Vagina (tissue), 2 donors: Measurements from ENCODE around the gene SLC15A1.

ENCODE experiments used
- POLR2A ChIP-seq, 2 donors: fragments of 450-650 bp; IDR thresholded peaks; one replicate each; pipeline ENCODE4 v1.6.1; 2017; ENCODE audit warnings: antibody characterized with exemption in 2 of 2, mild to moderate bottlenecking in 2 of 2, moderate library complexity in 2 of 2
- POLR2AphosphoS5 ChIP-seq, 2 donors: sonication (generic); formaldehyde crosslinking; IDR thresholded peaks; one replicate each; pipeline ENCODE4 v1.9.0; 2017; ENCODE audit warnings: antibody characterized with exemption in 2 of 2, mild to moderate bottlenecking in 2 of 2, low read depth in 1 of 2; ENCODE audit not compliant: insufficient read depth in 1 of 2
- TF ChIP-seq, protein P1 (sequence below), 3 experiments: fragments of 450-650 bp in 2 of 3; fragments of 200-600 bp in 1 of 3; sonication (generic) in 1 of 3; IDR thresholded peaks; one replicate each; pipeline ENCODE4 v1.5.1; 2017 to 2019; ENCODE audit warnings: antibody characterized with exemption in 3 of 3, mild to moderate bottlenecking in 2 of 3, moderate library complexity in 2 of 3

DNA sequence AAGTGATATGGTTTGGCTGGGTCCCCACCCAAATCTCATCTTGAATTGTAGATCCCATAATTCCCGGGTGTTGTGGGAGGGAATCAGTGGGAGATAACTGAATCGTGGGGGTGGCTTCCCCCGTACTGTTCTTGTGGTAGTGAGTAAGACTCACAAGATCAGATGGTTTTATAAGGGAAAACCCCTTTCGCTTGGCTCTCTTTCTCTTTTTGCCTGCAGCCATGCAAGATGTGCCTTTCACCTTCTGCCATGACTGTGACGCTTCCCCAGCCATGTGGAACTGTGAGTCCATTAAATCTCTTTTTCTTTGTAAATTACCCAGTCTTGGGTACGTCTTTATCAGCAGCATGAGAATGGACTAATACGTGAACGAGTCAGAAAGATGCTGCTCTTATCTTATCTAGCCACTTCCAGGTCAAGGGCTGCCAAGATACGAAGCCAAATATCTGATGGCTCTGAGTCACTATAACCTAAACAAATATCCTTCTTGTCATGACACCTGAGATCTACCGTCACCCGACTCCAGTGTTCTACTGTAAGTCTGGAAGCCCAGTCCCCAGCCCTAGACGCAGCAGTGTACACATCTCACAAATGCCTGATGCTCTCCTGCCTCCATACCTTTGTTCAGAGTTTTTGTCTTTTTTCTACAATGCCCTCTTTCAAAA is 45.9 kb downstream of the SLC15A1 start:
- TF ChIP-seq, protein P1, sequence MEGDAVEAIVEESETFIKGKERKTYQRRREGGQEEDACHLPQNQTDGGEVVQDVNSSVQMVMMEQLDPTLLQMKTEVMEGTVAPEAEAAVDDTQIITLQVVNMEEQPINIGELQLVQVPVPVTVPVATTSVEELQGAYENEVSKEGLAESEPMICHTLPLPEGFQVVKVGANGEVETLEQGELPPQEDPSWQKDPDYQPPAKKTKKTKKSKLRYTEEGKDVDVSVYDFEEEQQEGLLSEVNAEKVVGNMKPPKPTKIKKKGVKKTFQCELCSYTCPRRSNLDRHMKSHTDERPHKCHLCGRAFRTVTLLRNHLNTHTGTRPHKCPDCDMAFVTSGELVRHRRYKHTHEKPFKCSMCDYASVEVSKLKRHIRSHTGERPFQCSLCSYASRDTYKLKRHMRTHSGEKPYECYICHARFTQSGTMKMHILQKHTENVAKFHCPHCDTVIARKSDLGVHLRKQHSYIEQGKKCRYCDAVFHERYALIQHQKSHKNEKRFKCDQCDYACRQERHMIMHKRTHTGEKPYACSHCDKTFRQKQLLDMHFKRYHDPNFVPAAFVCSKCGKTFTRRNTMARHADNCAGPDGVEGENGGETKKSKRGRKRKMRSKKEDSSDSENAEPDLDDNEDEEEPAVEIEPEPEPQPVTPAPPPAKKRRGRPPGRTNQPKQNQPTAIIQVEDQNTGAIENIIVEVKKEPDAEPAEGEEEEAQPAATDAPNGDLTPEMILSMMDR (IDR thresholded peaks at IDR 0.05), result no peak
- TF ChIP-seq POLR2AphosphoS5 (IDR thresholded peaks at IDR 0.05; ENCODE audit: insufficient read depth in 1 of 2, low read depth in 1 of 2), result no peak
- no peak for TF ChIP-seq POLR2A (IDR thresholded peaks at IDR 0.05)
